Esophagus (tissue), 2 donors: ENCODE data around the gene RHBDD3. TPM values are rescaled to one million over a fixed set of nuclear protein-coding genes. Genes with fewer than 3 reads are reported as not detected.

Experiments used
- H3K27ac ChIP-seq, 2 donors: one replicate each; pipeline ENCODE4 v1.5.1; 2013; ENCODE audit warnings: low read depth in 2 of 2, mild to moderate bottlenecking in 2 of 2, inconsistent platforms in 1 of 2, low read length in 1 of 2, moderate library complexity in 1 of 2
- H3K27me3 ChIP-seq, 2 donors: one replicate each; pipeline ENCODE4 v1.6.1; 2013; ENCODE audit warnings: low read length in 2 of 2, control low read depth in 1 of 2, mild to moderate bottlenecking in 1 of 2; ENCODE audit not compliant: insufficient read depth in 2 of 2, control insufficient read depth in 1 of 2
- H3K36me3 ChIP-seq, 2 donors: one replicate each; pipeline ENCODE4 v1.6.1; 2013; ENCODE audit warnings: low read length in 1 of 2; ENCODE audit not compliant: control insufficient read depth in 2 of 2, insufficient read depth in 2 of 2
- H3K4me1 ChIP-seq, 2 donors: one replicate each; pipeline ENCODE4 v1.6.1; 2013; ENCODE audit warnings: low read length in 1 of 2; ENCODE audit not compliant: control insufficient read depth in 2 of 2, insufficient read depth in 2 of 2
- H3K4me3 ChIP-seq, 2 donors: one replicate each; pipeline ENCODE4 v1.5.1; 2013; ENCODE audit warnings: low read length in 2 of 2, mild to moderate bottlenecking in 2 of 2, low read depth in 1 of 2, moderate library complexity in 1 of 2
- H3K9me3 ChIP-seq, 2 donors: one replicate each; pipeline ENCODE4 v1.6.1; 2013; ENCODE audit warnings: mild to moderate bottlenecking in 2 of 2, low read depth in 1 of 2, low read length in 1 of 2, moderate library complexity in 1 of 2; ENCODE audit not compliant: control insufficient read depth in 2 of 2, insufficient read depth in 1 of 2
- WGBS, 2 donors: extraction: QIAGEN DNeasy Blood & Tissue Kit; methylation state at CpG; one replicate each; pipeline ENCODE4 v1.1.7; 2013; 5-methylcytosine and 5-hydroxymethylcytosine counted together
- polyA plus RNA-seq, 2 donors: library from polyadenylated mRNA; stranded (reverse); fragments of 200-250 nt; gene quantifications; one replicate each; pipeline ENCODE4 v1.2.3, GENCODE V29; 2013
- donor health status: healthy with polysubstance abuse.
- donor health status: Bipolar disorder and iron deficiency.

Gene RHBDD3
- polyA plus RNA-seq, 2 donors, result 15.1 to 20.9 TPM

DNA sequence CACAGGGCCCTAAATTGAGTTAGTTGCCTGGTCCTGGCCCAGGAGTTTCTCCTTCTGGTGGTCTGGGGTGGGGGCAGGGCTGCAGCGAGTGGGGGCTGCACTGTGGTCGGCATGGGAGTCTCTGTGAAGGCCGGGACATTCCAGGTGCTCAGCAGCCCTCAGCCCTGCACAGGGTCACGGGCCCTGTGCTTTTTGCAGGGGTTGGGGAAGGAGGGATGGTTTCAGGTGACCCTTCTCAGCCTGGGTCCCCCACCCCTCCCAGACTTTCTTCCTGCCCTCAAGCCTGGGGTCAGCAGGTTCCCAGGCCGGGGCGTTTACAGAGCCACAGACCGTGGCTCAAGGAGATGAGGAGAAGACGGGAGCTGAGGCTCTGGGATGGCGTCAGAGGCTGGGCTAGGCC lies 54.3 kb downstream of the RHBDD3 start:
- Histone ChIP-seq H3K27ac (no peak overlapping the region), H3K36me3 (no peaks in the 10 kb centered on the region), H3K9me3 (no peaks in the 10 kb centered on the region), H3K4me3 (no peak overlapping the region), H3K4me1 (peaks cover 0 to 4% of the 10 kb centered on the region in 2 donors), H3K27me3 (no peaks in the 10 kb centered on the region)
- 83 to 87% methylated on average over 9 of the region's 9 CpGs for WGBS, 2 donors

DNA sequence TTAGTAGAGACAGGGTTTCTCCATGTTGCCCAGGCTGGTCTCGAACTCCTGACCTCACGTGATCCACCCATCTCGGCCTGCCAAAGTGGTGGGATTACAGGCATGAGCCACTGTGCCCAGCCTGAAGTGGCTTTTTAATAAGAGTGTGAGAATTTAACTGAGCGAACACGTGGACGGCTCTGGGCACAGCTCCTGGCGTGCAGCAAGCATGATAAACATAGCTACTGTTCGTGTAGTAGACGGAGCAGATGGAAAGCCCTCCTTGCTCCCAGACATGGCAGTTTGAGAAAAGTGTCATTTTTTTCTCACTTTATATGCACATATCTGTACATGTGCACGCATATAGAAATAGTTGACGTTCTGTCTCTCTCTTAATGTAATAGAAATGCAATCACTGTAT lies 55.0 kb downstream of the RHBDD3 start:
- Histone ChIP-seq H3K9me3 (no peaks in the 10 kb centered on the region), H3K27me3 (no peaks in the 10 kb centered on the region), H3K36me3 (no peaks in the 10 kb centered on the region), H3K27ac (no peak overlapping the region), H3K4me1 (peaks cover 0 to 4% of the 10 kb centered on the region in 2 donors), H3K4me3 (no peak overlapping the region)
- 76 to 77% methylated on average over 11 of the region's 11 CpGs for WGBS, 2 donors

DNA sequence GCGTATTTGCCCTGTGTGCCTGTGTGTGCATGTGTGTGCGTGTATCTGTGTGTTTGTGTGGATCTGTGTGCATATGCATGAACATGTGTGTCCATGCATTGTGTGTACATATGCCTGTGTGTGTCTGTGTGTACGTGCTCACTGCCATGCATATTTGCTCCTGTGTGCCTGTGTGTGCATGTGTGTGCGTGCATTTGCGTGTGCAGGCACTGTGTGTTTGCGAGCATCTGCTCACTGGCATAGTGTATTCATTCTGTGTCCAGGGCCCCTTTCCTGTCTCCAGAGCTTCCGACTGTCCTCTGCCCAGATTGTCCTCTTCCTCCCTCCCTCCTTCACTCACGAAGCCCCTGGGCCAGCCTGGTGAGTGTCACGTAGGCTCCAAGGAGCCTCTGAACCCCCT lies 56.3 kb downstream of the RHBDD3 start:
- H3K36me3 ChIP-seq, result no peaks in the 10 kb centered on the region
- no peak overlapping the region for H3K27ac ChIP-seq
- H3K4me1 ChIP-seq, result peaks cover 0 to 4% of the 10 kb centered on the region in 2 donors
- H3K27me3 ChIP-seq, result no peaks in the 10 kb centered on the region
- H3K4me3 ChIP-seq, result no peak overlapping the region
- no peaks in the 10 kb centered on the region for H3K9me3 ChIP-seq
- WGBS, 2 donors, result 95% methylated on average over 9 of the region's 9 CpGs

DNA sequence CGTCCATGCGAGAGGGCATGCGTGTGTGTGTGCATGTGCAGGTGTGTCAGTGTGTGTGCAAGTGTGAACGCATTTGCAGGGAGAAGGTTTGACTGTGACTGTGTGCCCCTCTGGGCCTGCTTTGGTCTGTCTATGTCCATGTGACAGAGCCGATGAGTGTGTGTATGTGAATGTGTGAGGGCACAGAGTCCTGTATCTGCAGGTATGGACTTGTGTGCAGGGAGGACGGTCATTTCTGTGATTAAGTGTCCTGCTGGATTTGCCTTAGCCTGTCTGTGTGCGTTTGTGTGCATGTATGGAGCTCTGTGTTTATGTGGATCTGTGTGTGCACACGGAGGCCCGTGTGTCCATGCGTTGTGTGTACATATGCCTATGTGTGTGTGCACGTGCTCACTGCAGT lies 56.7 kb downstream of the RHBDD3 start:
- no peaks in the 10 kb centered on the region for H3K36me3 ChIP-seq
- WGBS, 2 donors, result 78 to 86% methylated on average over 11 of the region's 11 CpGs
- H3K9me3 ChIP-seq, result no peaks in the 10 kb centered on the region
- no peak overlapping the region for H3K4me3 ChIP-seq
- peaks cover 0 to 4% of the 10 kb centered on the region in 2 donors for H3K4me1 ChIP-seq
- H3K27ac ChIP-seq, result no peak overlapping the region
- no peaks in the 10 kb centered on the region for H3K27me3 ChIP-seq

Other genes starting within 250 kb of the RHBDD3 start
- gene C22orf31, start 206.2 kb downstream of the RHBDD3 start, polyA plus RNA-seq, result under 1 TPM; 0.13 to 0.26 TPM
- gene KREMEN1, start 194.9 kb downstream of the RHBDD3 start, polyA plus RNA-seq, result 10 to 100 TPM; 29.1 to 31.4 TPM
- gene EMID1, start 62.1 kb downstream of the RHBDD3 start, polyA plus RNA-seq, result under 1 TPM; 0.22 to 0.54 TPM
- 100 to 1,000 TPM; 103 to 138 TPM for gene EWSR1, start 287 bp upstream of the RHBDD3 start, polyA plus RNA-seq
- 10 to 100 TPM; 24.3 to 25.2 TPM for gene GAS2L1, start 38.7 kb upstream of the RHBDD3 start, polyA plus RNA-seq
- 1 to 10 TPM in 1 of 2 donors, under 1 TPM in 1; 0.48 to 1.0 TPM for gene RASL10A, start 47.7 kb upstream of the RHBDD3 start, polyA plus RNA-seq
- 10 to 100 TPM; 32.0 to 44.6 TPM for gene AP1B1, start 120.6 kb upstream of the RHBDD3 start, polyA plus RNA-seq
- gene RFPL1, start 170.6 kb upstream of the RHBDD3 start, polyA plus RNA-seq, result under 1 TPM in 1 of 2 donors, not detected in 1; 0.04 TPM
- under 1 TPM; 0.16 to 0.42 TPM for gene NEFH, start 212.2 kb upstream of the RHBDD3 start, polyA plus RNA-seq